ENCODE data around the gene LRFN4. TPM values are rescaled to one million over a fixed set of nuclear protein-coding genes. Genes with fewer than 3 reads are reported as not detected.

The LRFN4 gene
- total and polyA plus RNA-seq, 2 of the 13 experiments (the other 11 are each of a cell fraction or from before 2014, with no cell fraction given), result 1.3 to 6.8 TPM

GRCh38 chr11:66845143-66845875 lies 11.6 kb upstream of the LRFN4 start:
- Histone ChIP-seq H3K9ac (ENCODE audit: insufficient read depth, low read depth, low read length) (no peak overlapping the region), H3K4me2 (ENCODE audit: low read depth, low read length) (no peak overlapping the region), H2AFZ (ENCODE audit: low read length) (no peak overlapping the region), H3K4me3 (replicated peaks in 1 of 3; ENCODE audit: insufficient read depth in 1 of 3, low read depth in 2 of 3, low read length in 3 of 3) (no peak overlapping the region), H3K9me3 (ENCODE audit: low read length) (no peaks in the 10 kb centered on the region), H4K20me1 (ENCODE audit: insufficient read depth, low read length) (peaks cover 6% of the 10 kb centered on the region; the same call in 1 of the 2 replicates), H3K36me3 (replicated peaks in 1 of 2; ENCODE audit: control insufficient read depth in 1 of 2, insufficient read depth in 2 of 2, low read length in 2 of 2) (peaks cover 16 to 51% of the 10 kb centered on the region in 2 experiments; a peak in 4 of 5 replicates), H3K4me1 (ENCODE audit: insufficient read depth, low read length) (peaks cover 28% of the 10 kb centered on the region), H3K27ac (ENCODE audit: extremely low read length, insufficient read depth, low read length) (no peak overlapping the region), H3K27me3 (ENCODE audit: control insufficient read depth in 1 of 2, insufficient read depth in 2 of 2, low read length in 2 of 2) (no peaks in the 10 kb centered on the region; a peak in 1 of 5 replicates), H3K79me2 (ENCODE audit: insufficient read depth, low read length) (peaks cover 28% of the 10 kb centered on the region)
- BruUV-seq (replicated peaks), result no TSS peak
- ATAC-seq, result no peak
- FAIRE-seq, result no peak
- in situ Hi-C loops (cut with HindIII; ENCODE audit: extremely low pct_ligation_motif_present, low pct_unique_long_range_greater_than_20kb), result loop anchor here (10.0 to 25.0 kb wide), 3 partner anchors 129 to 433 kb away; partner anchors contain the start of genes C11orf86, CTSF and NPAS4
- ChIA-PET POLR2A (interaction anchor here (4.2 kb wide), 1 partner anchor 10 kb away, joined by 24 read pairs; no protein-coding TSS in a partner anchor), CTCF (ENCODE audit: low intra/inter-chr PET ratio, low total read pairs) (no interaction called here)
- DNase-seq (ENCODE audit: low spot score), result no peak
- 97% methylated on average over 14 of the region's 15 CpGs for WGBS (ENCODE audit: low lambda C conversion rate)
- peak; percentile 22 to 39; a peak in 1 of 4 replicates for TF ChIP-seq POLR2A (IDR thresholded peaks at IDR 0.05; ENCODE audit: insufficient read depth in 1 of 2, low read depth in 2 of 2, low read length in 2 of 2)
- peak; percentile 66 for TF ChIP-seq AGO2 (optimal IDR thresholded peaks at IDR 0.05; ENCODE audit: low read depth, low read length)
- TF ChIP-seq E2F5 (CRISPR knock-in tag; conservative IDR thresholded peaks at IDR 0.05), result no peak
- intact Hi-C loops (cut with micrococcal nuclease; ENCODE audit: unreplicated experiment), result no loop called here

- 89% methylated on average over 8 of the region's 9 CpGs for WGBS (ENCODE audit: low lambda C conversion rate)
- no peak for FAIRE-seq
- CTCF ChIA-PET (ENCODE audit: low intra/inter-chr PET ratio, low total read pairs), result no interaction called here
- no peaks in the 10 kb centered on the region for H3K9me3 ChIP-seq (ENCODE audit: low read length)
- no peaks in the 10 kb centered on the region; a peak in 1 of 5 replicates for H3K27me3 ChIP-seq (ENCODE audit: control insufficient read depth in 1 of 2, insufficient read depth in 2 of 2, low read length in 2 of 2)
- peaks cover 6% of the 10 kb centered on the region; the same call in 1 of the 2 replicates for H4K20me1 ChIP-seq (ENCODE audit: insufficient read depth, low read length)
- POLR2A ChIA-PET, result interaction anchor here (0.6 to 4.2 kb wide), 3 partner anchors 10 to 366 kb away, joined by 3 to 24 read pairs (median 4); partner anchors contain the start of gene DPP3
- in situ Hi-C loops (cut with HindIII; ENCODE audit: extremely low pct_ligation_motif_present, low pct_unique_long_range_greater_than_20kb) (loop anchor here (10.0 to 25.0 kb wide), 3 partner anchors 129 to 434 kb away; partner anchors contain the start of genes C11orf86, CTSF and NPAS4), intact Hi-C loops (cut with micrococcal nuclease; ENCODE audit: unreplicated experiment) (no loop called here)
- peak; percentile 45 for TF ChIP-seq RBFOX2 (IDR thresholded peaks at IDR 0.05; ENCODE audit: low read depth, low read length)
- TF ChIP-seq TEAD2 (CRISPR knock-in tag; IDR thresholded peaks at IDR 0.05), result no peak
- TF ChIP-seq, protein P1, sequence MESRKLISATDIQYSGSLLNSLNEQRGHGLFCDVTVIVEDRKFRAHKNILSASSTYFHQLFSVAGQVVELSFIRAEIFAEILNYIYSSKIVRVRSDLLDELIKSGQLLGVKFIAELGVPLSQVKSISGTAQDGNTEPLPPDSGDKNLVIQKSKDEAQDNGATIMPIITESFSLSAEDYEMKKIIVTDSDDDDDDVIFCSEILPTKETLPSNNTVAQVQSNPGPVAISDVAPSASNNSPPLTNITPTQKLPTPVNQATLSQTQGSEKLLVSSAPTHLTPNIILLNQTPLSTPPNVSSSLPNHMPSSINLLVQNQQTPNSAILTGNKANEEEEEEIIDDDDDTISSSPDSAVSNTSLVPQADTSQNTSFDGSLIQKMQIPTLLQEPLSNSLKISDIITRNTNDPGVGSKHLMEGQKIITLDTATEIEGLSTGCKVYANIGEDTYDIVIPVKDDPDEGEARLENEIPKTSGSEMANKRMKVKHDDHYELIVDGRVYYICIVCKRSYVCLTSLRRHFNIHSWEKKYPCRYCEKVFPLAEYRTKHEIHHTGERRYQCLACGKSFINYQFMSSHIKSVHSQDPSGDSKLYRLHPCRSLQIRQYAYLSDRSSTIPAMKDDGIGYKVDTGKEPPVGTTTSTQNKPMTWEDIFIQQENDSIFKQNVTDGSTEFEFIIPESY (CRISPR knock-in tag; IDR thresholded peaks at IDR 0.05), result 0 out of 2 replicates have a peak, but pooled peaks have one; percentile 16
- TF ChIP-seq CTCF (CRISPR knock-in tag; IDR thresholded peaks at IDR 0.05), result 0 out of 2 replicates have a peak, but pooled peaks have one; percentile 15
- peak; percentile 52 for TF ChIP-seq AGO1 (IDR thresholded peaks at IDR 0.05; ENCODE audit: low read depth, low read length, poor library complexity, severe bottlenecking)
- TF ChIP-seq POLR2G (IDR thresholded peaks at IDR 0.05; ENCODE audit: low read depth, low read length), result peak; percentile 45; the same call in 1 of the 2 replicates
- TF ChIP-seq ZNF724P (CRISPR knock-in tag; IDR thresholded peaks at IDR 0.05; ENCODE audit: borderline replicate concordance), result no peak
- no peak for TF ChIP-seq TOPORS (CRISPR knock-in tag; IDR thresholded peaks at IDR 0.05)
- 0 out of 4 replicates have a peak, but pooled peaks of 1 of the 2 experiments have one; percentile 7 for TF ChIP-seq POLR2A (IDR thresholded peaks at IDR 0.05; ENCODE audit: insufficient read depth in 1 of 2, low read depth in 2 of 2, low read length in 2 of 2)
- TF ChIP-seq AGO2 (optimal IDR thresholded peaks at IDR 0.05; ENCODE audit: low read depth, low read length), result peak; percentile 91
- H3K36me3 ChIP-seq (replicated peaks in 1 of 2; ENCODE audit: control insufficient read depth in 1 of 2, insufficient read depth in 2 of 2, low read length in 2 of 2), result peaks cover 20 to 51% of the 10 kb centered on the region in 2 experiments; a peak in 4 of 5 replicates
- peaks cover 28% of the 10 kb centered on the region for H3K4me1 ChIP-seq (ENCODE audit: insufficient read depth, low read length)
- DNase-seq (ENCODE audit: low spot score), result no peak
- BruUV-seq (replicated peaks), result no TSS peak
- no peak overlapping the region for H3K4me2 ChIP-seq (ENCODE audit: low read depth, low read length)
- H3K9ac ChIP-seq (ENCODE audit: insufficient read depth, low read depth, low read length), result no peak overlapping the region
- no peak overlapping the region for H3K4me3 ChIP-seq (replicated peaks in 1 of 3; ENCODE audit: insufficient read depth in 1 of 3, low read depth in 2 of 3, low read length in 3 of 3)
- no peak for ATAC-seq
- peaks cover 28% of the 10 kb centered on the region for H3K79me2 ChIP-seq (ENCODE audit: insufficient read depth, low read length)
- H3K27ac ChIP-seq (ENCODE audit: extremely low read length, insufficient read depth, low read length), result no peak overlapping the region
- H2AFZ ChIP-seq (ENCODE audit: low read length), result no peak overlapping the region
These were observed 11.0 kb upstream of the LRFN4 start for GRCh38 chr11:66845876-66846212.
